Activated gamma-delta T cell (primary cell): ENCODE measurements around the gene HIP1.
"Not testable (repeated sequence)": the region's sequence is repeated elsewhere in the genome, so short reads cannot be mapped to it uniquely, and the experiment has no call there.

Source experiments
- DNase-seq: peaks from one replicate; lab custom pipeline; 2025; lab: John Stamatoyannopoulos, UW

Gene HIP1

GRCh38 chr7:75686551-75686950, 52.2 kb downstream of the HIP1 start:
- no peak for DNase-seq

- DNase-seq = not testable (repeated sequence)
These were observed 56.7 kb downstream of the HIP1 start for GRCh38 chr7:75682052-75682451.

- DNase-seq = no peak
These were observed 59.7 kb downstream of the HIP1 start for GRCh38 chr7:75679060-75679459.

GRCh38 chr7:75669579-75669978, 69.2 kb downstream of the HIP1 start:
- no peak for DNase-seq

- DNase-seq = no peak
These were observed 70.8 kb downstream of the HIP1 start for GRCh38 chr7:75667938-75668337.

- DNase-seq = no peak
These were observed 75.3 kb downstream of the HIP1 start for GRCh38 chr7:75663302-75663907.

GRCh38 chr7:75662579-75663301, 76.0 kb downstream of the HIP1 start:
- no peak for DNase-seq

- DNase-seq = no peak
These were observed 78.0 kb downstream of the HIP1 start for GRCh38 chr7:75660566-75661215.

GRCh38 chr7:75658802-75659201, 79.9 kb downstream of the HIP1 start:
- DNase-seq = no peak

GRCh38 chr7:75658369-75658768, 80.4 kb downstream of the HIP1 start:
- DNase-seq = no peak

GRCh38 chr7:75657866-75658265, 80.9 kb downstream of the HIP1 start:
- no peak for DNase-seq

- DNase-seq = no peak
These were observed 82.0 kb downstream of the HIP1 start for GRCh38 chr7:75656740-75657139.

- DNase-seq = no peak
These were observed 83.2 kb downstream of the HIP1 start for GRCh38 chr7:75655536-75655935.

- no peak for DNase-seq
These were observed 83.9 kb downstream of the HIP1 start for GRCh38 chr7:75654855-75655254.

GRCh38 chr7:75653651-75654050, 85.1 kb downstream of the HIP1 start:
- DNase-seq = no peak

GRCh38 chr7:75652788-75653187, 86.0 kb downstream of the HIP1 start:
- no peak for DNase-seq

GRCh38 chr7:75650681-75651080, 88.1 kb downstream of the HIP1 start:
- DNase-seq = no peak

- no peak for DNase-seq
These were observed 88.7 kb downstream of the HIP1 start for GRCh38 chr7:75650062-75650461.

- DNase-seq = no peak
These were observed 89.3 kb downstream of the HIP1 start for GRCh38 chr7:75649462-75649861.

- DNase-seq = no peak
These were observed 90.9 kb downstream of the HIP1 start for GRCh38 chr7:75647709-75648438.

- no peak for DNase-seq
These were observed 92.1 kb downstream of the HIP1 start for GRCh38 chr7:75646571-75647102.

GRCh38 chr7:75645570-75645969, 93.2 kb downstream of the HIP1 start:
- no peak for DNase-seq
